HFFc6 (cell line): Measurements from ENCODE around the gene SLC6A13. TPM values are rescaled to one million over a fixed set of nuclear protein-coding genes. Genes with fewer than 3 reads are reported as not detected.
"Not testable (repeated sequence)": the region's sequence is repeated elsewhere in the genome, so short reads cannot be mapped to it uniquely, and the experiment has no call there.

Experiments used
- DNase-seq: peaks from one replicate; pipeline ENCODE4 v3.0.0-alpha.2; 2018
- H3K27ac Mint-ChIP-seq: 2 replicates; pipeline ENCODE4 v1.8.0; 2020; ENCODE audit warnings: mild to moderate bottlenecking, mixed read lengths
- H3K27me3 Mint-ChIP-seq: 2 replicates; pipeline ENCODE4 v1.8.0; 2021; ENCODE audit warnings: mild to moderate bottlenecking, moderate library complexity, mixed read lengths; ENCODE audit not compliant: insufficient read depth
- H3K36me3 Mint-ChIP-seq: 2 replicates; pipeline ENCODE4 v1.8.0; 2021; ENCODE audit warnings: low read depth, mixed read lengths
- H3K4me1 Mint-ChIP-seq: 2 replicates; pipeline ENCODE4 v1.8.0; 2020; ENCODE audit warnings: low read depth, mixed read lengths
- H3K4me3 Mint-ChIP-seq: 2 replicates; pipeline ENCODE4 v1.8.0; 2020; ENCODE audit warnings: mild to moderate bottlenecking, moderate library complexity, mixed read lengths
- H3K9me3 Mint-ChIP-seq: 2 replicates; pipeline ENCODE4 v1.8.0; 2020; ENCODE audit warnings: mild to moderate bottlenecking, mixed read lengths
- long read RNA-seq: library from polyadenylated mRNA; unstranded; transcript quantifications from one replicate; pipeline ENCODE4 v2.0.0, GENCODE V29; 2019
- total RNA-seq, 6 experiments: library from RNA; stranded (reverse); fragmentation: NEBNext Ultra II Directional; extraction: Animal tissue kit (Norgen Biotek cat#: 25700); gene quantifications; 2 replicates in 1 of 6; 3 replicates in 5 of 6; pipeline ENCODE4 v1.2.3, GENCODE V29; 2021
- TF ChIP-seq, protein P1 (sequence below): fragments of 200-600 bp; sonication (generic); IDR thresholded peaks from 2 replicates; pipeline ENCODE4 v1.5.0; 2021; ENCODE audit warnings: antibody characterized with exemption, mild to moderate bottlenecking

SLC6A13 gene
- not detected for total RNA-seq
- long read RNA-seq, result 0 reads

DNA sequence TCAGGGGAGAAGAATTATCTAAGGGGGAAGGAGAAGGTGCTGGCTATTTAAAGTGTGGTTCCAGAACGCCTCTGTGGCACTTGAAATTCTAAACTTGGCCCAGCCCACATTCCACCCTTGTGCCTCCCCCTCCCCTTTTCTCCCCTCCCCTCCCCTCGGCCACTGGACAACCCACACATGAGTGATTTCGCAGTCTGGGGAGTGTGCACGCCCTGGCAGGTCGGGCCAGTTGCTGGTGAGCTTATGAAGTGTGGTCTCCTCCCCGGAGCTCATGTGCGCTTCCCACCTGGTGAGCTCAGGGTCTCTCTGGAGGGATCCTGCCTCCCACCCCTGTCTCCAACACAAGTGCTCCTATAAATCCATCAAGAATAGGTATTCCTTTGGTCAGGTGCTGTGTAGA lies at the start of gene SLC6A13:
Gene SLC6A13 (minus strand): TSS at position 20 of the 400 bp plus-strand sequence. CDS start 2,784 bp downstream, outside the sequence.
- Mint-ChIP-seq H3K27ac (no peak within 1 kb of the TSS), H3K36me3 (no peaks in the 10 kb centered on the region), H3K4me1 (peaks cover 6% of the 10 kb centered on the region), H3K9me3 (no peaks in the 10 kb centered on the region), H3K4me3 (no peak within 1 kb of the TSS), H3K27me3 (peaks cover 32% of the 10 kb centered on the region)
- DNase-seq, result no peak
- TF ChIP-seq, protein P1, sequence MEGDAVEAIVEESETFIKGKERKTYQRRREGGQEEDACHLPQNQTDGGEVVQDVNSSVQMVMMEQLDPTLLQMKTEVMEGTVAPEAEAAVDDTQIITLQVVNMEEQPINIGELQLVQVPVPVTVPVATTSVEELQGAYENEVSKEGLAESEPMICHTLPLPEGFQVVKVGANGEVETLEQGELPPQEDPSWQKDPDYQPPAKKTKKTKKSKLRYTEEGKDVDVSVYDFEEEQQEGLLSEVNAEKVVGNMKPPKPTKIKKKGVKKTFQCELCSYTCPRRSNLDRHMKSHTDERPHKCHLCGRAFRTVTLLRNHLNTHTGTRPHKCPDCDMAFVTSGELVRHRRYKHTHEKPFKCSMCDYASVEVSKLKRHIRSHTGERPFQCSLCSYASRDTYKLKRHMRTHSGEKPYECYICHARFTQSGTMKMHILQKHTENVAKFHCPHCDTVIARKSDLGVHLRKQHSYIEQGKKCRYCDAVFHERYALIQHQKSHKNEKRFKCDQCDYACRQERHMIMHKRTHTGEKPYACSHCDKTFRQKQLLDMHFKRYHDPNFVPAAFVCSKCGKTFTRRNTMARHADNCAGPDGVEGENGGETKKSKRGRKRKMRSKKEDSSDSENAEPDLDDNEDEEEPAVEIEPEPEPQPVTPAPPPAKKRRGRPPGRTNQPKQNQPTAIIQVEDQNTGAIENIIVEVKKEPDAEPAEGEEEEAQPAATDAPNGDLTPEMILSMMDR, result no peak

DNA sequence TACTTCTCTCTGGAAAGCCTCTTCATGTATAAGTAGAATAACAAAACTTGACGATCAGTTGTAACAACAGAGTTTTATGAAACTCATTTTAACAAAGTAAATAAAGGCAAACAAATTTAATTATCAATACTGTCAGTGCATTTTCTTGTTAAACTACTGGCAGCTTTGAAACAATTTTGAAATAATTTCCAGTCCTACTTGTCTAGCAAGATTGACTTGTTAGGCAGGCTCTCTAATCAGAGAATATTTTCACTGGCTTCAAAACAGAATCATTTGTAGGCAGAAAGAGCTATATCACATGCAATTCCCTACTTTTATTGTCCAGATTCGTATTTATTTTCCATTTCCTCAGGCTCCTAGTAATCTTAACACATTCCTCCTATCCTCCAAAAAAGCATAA lies 45.9 kb upstream of the SLC6A13 start:
- H3K4me3 Mint-ChIP-seq, result no peak overlapping the region
- no peak overlapping the region for H3K27ac Mint-ChIP-seq

DNA sequence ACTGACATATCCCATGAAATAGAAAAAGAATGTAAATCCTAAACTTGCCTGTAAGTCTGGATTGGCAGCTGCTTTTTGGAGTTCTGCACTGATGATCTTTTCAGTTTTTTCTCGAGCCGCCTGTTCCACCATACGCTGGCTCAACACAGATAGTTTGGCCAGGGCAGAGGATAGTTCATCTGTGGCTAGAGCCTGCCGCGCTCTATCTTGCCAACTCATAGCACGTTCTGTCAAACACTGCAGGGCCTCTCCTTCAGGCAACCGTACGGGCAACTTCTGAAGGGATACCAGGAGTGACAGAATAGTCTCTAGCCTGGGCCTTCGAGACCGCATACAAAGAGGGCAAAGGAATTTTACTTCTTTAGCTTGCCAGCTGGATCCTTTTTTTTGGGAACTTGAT lies 44.8 kb upstream of the SLC6A13 start:
- peaks cover 6% of the 10 kb centered on the region; the same call in 1 of the 2 replicates for H3K9me3 Mint-ChIP-seq
- no peaks in the 10 kb centered on the region for H3K4me1 Mint-ChIP-seq
- TF ChIP-seq, protein P1, result no peak
- no peak overlapping the region for H3K4me3 Mint-ChIP-seq
- peaks cover 93% of the 10 kb centered on the region for H3K36me3 Mint-ChIP-seq
- no peak for DNase-seq
- no peak overlapping the region for H3K27ac Mint-ChIP-seq
- H3K27me3 Mint-ChIP-seq, result no peaks in the 10 kb centered on the region; the same call in 1 of the 2 replicates

More for the DNA sequence above, 45.9 kb upstream of the SLC6A13 start:
- H3K27me3 Mint-ChIP-seq, result no peaks in the 10 kb centered on the region; the same call in 1 of the 2 replicates
- TF ChIP-seq, protein P1, result no peak
- no peak for DNase-seq
- H3K4me1 Mint-ChIP-seq, result no peaks in the 10 kb centered on the region
- H3K36me3 Mint-ChIP-seq, result peaks cover 82% of the 10 kb centered on the region
- H3K9me3 Mint-ChIP-seq, result no peaks in the 10 kb centered on the region

DNA sequence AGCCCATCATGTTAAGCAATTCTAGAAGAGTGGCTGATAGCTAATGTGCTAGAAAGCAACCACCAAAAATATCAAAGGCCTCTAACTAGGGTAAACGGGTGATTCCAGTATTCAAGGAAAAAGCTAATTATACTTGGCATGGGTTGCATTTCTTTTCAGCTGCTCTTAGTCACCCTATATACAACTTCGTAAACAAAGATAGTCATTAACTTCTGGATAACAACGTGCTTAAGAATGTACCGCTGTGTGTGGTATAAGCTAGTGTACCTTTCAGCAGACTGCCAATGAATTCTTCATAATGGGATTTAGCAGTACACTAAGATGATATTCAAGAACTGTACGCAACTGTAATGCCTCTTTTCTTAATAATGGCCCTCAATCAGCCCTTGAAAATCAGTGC lies 42.2 kb upstream of the SLC6A13 start:
- Mint-ChIP-seq H3K36me3 (peaks cover 96% of the 10 kb centered on the region), H3K27me3 (no peaks in the 10 kb centered on the region; the same call in none of the 2 replicates), H3K27ac (no peak overlapping the region), H3K9me3 (peaks cover 19% of the 10 kb centered on the region), H3K4me1 (no peaks in the 10 kb centered on the region), H3K4me3 (no peak overlapping the region)
- TF ChIP-seq, protein P1, result no peak
- DNase-seq, result no peak

DNA sequence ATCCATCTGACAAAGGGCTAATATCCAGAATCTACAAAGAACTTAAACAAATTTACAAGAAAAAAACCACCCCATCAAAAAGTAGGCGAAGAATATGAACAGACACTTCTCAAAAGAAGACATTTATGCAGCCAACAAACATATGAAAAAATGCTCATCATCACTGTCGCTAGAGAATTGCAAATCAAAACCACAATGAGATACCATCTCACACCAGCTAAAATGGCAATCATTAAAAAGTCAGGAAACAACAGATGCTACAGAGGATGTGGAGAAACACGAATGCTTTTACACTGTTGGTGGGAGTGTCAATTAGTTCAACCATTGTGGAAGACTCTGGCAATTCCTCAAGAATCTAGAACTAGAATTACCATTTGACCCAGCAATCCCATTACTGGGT lies 40.1 kb upstream of the SLC6A13 start:
- not testable (repeated sequence) for DNase-seq, H3K27me3 Mint-ChIP-seq, H3K27ac Mint-ChIP-seq, H3K4me3 Mint-ChIP-seq, H3K4me1 Mint-ChIP-seq
- peaks cover 27% of the 10 kb centered on the region for H3K9me3 Mint-ChIP-seq
- H3K36me3 Mint-ChIP-seq, result peaks cover 93% of the 10 kb centered on the region

DNA sequence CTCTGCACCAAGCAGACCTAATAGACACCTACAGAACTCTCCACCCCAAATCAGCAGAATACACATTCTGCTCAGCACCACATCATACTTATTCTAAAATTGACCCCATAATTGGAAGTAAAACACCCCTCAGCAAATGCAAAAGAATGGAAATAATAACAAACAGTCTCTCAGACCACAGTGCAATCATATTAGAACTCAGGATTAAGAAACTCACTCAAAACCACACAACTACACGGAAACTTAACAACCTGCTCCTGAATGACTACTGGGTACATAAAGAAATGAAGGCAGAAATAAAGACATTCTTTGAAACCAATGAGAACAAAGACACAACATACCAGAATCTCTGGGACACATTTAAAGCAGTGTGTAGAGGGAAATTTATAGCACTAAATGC lies 37.5 kb upstream of the SLC6A13 start:
- H3K27ac Mint-ChIP-seq, DNase-seq, H3K27me3 Mint-ChIP-seq, H3K4me1 Mint-ChIP-seq, H3K4me3 Mint-ChIP-seq: not testable (repeated sequence)
- Mint-ChIP-seq H3K9me3 (peaks cover 27% of the 10 kb centered on the region), H3K36me3 (peaks cover 79% of the 10 kb centered on the region)

DNA sequence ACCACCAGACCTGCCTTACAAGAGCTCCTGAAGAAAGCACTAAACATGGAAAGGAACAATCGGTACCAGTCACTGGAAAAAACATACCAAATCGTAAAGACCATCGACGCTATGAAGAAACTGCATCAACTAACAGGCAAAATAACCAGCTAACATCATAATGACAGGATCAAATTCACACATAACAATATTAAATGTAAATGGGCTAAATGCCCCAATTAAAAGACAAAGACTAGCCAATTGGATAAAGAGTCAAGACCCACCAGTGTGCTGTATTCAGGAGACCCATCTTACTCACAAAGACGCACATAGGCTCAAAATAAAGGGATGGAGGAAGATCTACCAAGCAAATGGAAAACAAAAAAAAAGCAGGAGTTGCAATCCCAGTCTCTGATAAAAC lies 36.9 kb upstream of the SLC6A13 start:
- not testable (repeated sequence) for H3K27me3 Mint-ChIP-seq, H3K27ac Mint-ChIP-seq, H3K4me3 Mint-ChIP-seq, DNase-seq, H3K4me1 Mint-ChIP-seq
- Mint-ChIP-seq H3K9me3 (peaks cover 27% of the 10 kb centered on the region), H3K36me3 (peaks cover 81% of the 10 kb centered on the region)

DNA sequence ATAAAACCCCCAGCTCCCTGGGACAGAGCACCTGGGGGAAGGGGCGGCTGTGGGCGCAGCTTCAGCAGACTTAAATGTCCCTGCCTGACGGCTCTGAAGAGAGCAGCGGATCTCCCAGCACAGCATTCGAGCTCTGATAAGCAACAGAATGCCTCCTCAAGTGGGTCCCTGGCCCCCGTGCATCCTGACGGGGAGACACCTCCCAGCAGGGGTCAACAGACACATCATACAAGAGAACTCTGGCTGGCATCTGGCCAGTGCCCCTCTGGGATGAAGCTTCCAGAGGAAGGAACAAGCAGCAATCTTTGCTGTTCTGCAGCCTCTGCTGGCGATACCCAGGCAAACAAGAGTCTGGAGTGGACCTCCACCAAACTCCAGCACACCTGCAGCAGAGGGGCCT lies 35.4 kb upstream of the SLC6A13 start:
- H3K27me3 Mint-ChIP-seq, H3K4me3 Mint-ChIP-seq, H3K27ac Mint-ChIP-seq, H3K4me1 Mint-ChIP-seq, DNase-seq: not testable (repeated sequence)
- peaks cover 27% of the 10 kb centered on the region for H3K9me3 Mint-ChIP-seq
- H3K36me3 Mint-ChIP-seq, result peaks cover 76% of the 10 kb centered on the region
